Stimulated activated CD8-positive, alpha-beta memory T cell treated with anti-CD3 and anti-CD28 coated beads, Interleukin-4, amount 100 ng/mL, for 48 hours (primary cell): ENCODE results near the gene ZNF672.
A peak's percentile ranks its signal among the peaks of the same experiment; 100 is the strongest.
"Not testable (repeated sequence)": the region's sequence is repeated elsewhere in the genome, so short reads cannot be mapped to it uniquely, and the experiment has no call there.

Source experiments
- DNase-seq: peaks from one replicate; pipeline ENCODE4 v3.0.0-alpha.2; 2020

The ZNF672 gene

GRCh38 chr1:248837781-248838356 is at the start of gene ZNF672:
Gene ZNF672 (plus strand): TSS chr1:248838224. CDS start chr1:248847275, 9,051 bp downstream.
- DNase-seq = peak; percentile 95

GRCh38 chr1:248788327-248788726 is 49.7 kb upstream of the ZNF672 start:
- no peak for DNase-seq

GRCh38 chr1:248789337-248789736 is 48.7 kb upstream of the ZNF672 start:
- DNase-seq = not testable (repeated sequence)

GRCh38 chr1:248790456-248790855 is 47.6 kb upstream of the ZNF672 start:
- DNase-seq = no peak

- DNase-seq = no peak
These were observed 47.0 kb upstream of the ZNF672 start for GRCh38 chr1:248791010-248791409.

- DNase-seq = no peak
These were observed 45.7 kb upstream of the ZNF672 start for GRCh38 chr1:248792342-248792741.

- DNase-seq = no peak
These were observed 44.4 kb upstream of the ZNF672 start for GRCh38 chr1:248793592-248793991.

GRCh38 chr1:248794663-248795062 is 43.4 kb upstream of the ZNF672 start:
- DNase-seq = not testable (repeated sequence)

GRCh38 chr1:248798791-248799190 is 39.2 kb upstream of the ZNF672 start:
- no peak for DNase-seq

GRCh38 chr1:248800459-248800858 is 37.6 kb upstream of the ZNF672 start:
- no peak for DNase-seq

- no peak for DNase-seq
These were observed 35.6 kb upstream of the ZNF672 start for GRCh38 chr1:248802454-248802853.

GRCh38 chr1:248803501-248803900 is 34.5 kb upstream of the ZNF672 start:
- not testable (repeated sequence) for DNase-seq

GRCh38 chr1:248804771-248805681 is 33.0 kb upstream of the ZNF672 start:
- no peak for DNase-seq

- DNase-seq = no peak
These were observed 32.1 kb upstream of the ZNF672 start for GRCh38 chr1:248805876-248806275.

- peak; percentile 75 for DNase-seq
These were observed 30.8 kb upstream of the ZNF672 start for GRCh38 chr1:248807067-248807737.

- DNase-seq = no peak
These were observed 29.1 kb upstream of the ZNF672 start for GRCh38 chr1:248808876-248809275.

GRCh38 chr1:248810000-248810726 is 27.9 kb upstream of the ZNF672 start:
- DNase-seq = no peak

- DNase-seq = no peak
These were observed 27.1 kb upstream of the ZNF672 start for GRCh38 chr1:248810727-248811513.

- DNase-seq = no peak
These were observed 26.2 kb upstream of the ZNF672 start for GRCh38 chr1:248811514-248812490.

GRCh38 chr1:248812736-248813425 is 25.1 kb upstream of the ZNF672 start:
- no peak for DNase-seq
